NCI-H82 treated with DMSO at 0.1 percent for 48 hours (cell line): ENCODE measurements around the gene RFT1.

ENCODE experiments used
- DNase-seq: peaks from one replicate; lab custom pipeline; 2025; ENCODE audit not compliant: unreplicated experiment; lab: John Stamatoyannopoulos, UW

Gene RFT1

DNA sequence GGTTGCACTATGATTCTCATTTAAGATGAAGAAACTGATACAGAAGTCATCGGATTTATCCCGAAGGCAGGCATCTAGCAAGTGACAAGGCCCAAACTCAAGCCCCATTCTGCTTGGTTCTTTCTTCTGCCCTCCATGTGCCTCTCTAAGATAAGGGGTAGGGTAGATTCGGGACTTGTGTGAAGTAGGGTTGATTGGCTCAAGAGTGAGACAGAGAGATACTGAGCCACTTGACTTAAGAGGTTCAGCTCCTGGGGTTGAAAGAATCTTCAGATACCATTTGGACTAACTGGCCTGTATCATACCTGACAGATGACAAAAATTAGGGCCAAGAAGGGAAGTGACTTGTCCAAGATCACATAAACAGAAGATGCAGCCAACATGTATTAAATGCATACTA, 891 bp downstream of the RFT1 start:
- no peak for DNase-seq

DNA sequence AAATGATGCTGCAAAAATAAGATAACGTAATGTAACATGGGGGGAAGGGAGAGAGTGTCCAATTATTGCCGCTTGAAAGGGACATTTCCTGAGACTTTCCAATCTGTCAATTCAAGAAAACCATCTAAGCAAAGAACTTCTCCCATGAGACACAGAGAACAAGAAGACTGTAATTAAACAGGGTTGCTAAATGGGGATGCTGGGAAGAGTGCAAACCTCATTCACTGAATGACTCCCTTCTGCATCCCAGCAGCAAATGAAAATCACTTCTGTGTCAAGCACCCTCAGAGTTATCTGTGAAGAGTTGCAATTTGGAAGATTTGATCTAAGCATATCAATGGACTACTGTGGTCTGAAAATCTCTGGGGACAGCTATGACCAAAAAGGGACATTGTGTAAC, 3.6 kb downstream of the RFT1 start:
- DNase-seq: no peak

DNA sequence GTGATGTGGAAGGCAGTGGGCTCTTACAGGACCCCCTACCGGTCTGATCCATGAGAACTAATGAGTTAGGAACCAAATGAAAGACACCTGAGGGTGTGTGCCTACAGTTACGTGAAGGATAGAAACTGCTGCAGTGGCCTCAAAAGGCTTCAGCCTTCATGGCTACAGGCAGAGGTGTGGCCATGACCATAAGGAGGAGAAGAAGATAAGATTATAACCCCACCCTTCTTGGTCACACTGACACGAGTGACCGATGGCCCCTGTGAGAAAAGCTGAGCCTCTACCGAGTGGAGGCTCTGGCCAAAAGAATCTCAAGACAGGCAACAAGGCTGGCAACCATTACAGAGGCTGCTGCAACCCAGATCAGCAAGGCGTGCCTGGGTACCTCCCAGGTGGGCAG, 6.3 kb downstream of the RFT1 start:
- no peak for DNase-seq

DNA sequence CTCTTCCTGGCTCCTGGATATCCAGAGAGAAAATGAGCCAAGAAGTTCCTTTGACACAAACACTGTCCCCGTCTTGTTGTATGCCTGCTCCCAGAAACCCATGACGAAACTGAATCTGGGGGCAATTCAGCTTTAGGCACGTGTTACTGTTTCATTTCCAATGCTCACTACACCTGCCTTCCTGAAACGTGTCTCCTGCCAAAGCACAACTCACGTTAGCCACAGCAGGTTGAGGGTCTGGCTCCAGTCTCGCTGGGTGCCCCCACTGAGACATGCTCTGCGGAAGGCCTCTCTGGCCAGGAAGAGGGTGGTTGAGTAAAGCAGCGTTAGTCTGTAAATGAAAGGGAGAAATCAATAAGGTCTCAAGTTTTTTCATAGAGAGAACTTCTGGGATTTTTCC, 6.7 kb downstream of the RFT1 start:
- DNase-seq: no peak

DNA sequence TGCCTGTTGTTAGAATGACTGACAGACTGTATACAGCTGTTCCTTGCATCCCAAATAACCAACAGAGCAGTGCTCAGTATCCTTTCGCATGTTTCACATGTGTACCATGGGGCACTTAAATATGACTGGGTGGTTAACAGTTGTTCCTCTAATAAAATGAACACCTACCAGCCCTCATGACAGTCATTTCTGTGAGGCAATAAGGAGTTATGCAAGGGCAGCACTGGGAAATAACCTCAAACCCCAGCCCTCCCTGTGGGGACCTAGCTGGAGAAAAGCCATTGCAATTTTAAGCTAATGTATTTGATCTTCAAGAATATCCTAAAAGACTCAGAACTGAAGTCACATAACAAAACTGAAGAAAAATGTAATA, 7.3 kb downstream of the RFT1 start:
- no peak for DNase-seq

DNA sequence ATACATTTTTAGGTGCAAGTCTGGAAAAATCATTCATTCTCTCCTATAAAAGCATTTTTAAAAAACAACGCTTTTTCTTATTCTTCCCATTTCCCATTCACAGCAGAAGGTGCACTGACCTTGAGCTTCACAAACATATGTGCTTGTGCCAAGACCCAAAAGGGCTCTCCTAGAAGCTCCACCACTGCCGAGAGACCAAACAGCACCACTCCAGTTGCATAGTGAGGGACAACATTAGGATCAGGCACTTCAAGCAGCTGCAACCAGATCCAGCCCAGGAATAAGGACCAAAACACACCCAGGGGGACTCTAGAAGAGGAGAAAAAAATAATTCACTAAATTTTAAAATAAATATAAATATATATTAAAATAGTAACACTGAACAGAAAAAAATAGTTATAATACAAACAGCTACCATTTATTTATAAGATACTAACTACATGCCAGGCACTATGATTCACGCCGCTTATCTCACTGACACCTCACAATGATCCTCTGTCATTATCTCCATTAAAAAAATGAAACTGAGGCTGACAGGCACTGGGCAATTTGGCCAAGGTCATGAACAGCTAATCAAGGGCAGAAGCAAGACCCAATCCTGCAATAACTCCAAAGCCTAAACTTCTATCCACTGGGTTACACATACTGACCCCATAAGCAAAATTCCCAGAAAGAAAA, 7.8 kb downstream of the RFT1 start:
- no peak for DNase-seq

DNA sequence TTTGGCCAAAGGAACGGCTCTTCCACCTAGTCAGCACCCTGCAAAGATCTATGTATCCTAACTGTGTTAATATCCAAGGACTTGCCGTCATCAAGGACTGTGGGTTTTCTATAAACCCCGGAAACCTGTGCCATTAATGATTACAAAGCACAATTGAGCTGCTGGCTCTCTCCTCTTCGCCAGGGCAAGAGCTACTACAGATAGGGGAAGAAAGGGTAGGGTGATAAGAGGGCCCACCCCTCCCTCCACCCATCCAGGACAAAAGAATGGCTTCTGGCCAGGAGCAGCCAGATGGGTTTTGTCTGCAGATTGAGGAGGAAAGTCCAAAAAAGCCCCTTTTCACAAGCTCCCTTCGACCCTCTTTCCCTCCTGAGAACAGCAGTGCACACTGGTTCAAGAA, 9.9 kb downstream of the RFT1 start:
- no peak for DNase-seq

DNA sequence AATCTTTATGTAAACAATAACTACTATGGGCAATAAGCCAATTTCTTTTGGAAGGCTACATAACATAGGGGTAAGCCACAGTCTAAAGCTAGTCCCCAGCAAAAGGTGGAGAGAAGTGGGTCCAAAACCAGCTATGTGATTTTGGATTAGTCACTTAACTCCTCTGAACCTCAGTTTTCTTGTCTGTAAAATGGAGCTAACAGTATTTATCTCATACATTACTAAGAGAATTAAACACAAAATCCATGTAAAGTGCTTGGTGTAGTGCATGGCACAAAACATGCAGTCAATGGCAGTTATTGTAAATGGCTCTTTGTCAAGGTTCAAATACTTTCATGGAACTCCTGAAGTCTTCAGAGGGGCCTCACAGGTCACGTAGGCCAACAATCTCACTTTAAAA, 13.3 kb downstream of the RFT1 start:
- no peak for DNase-seq

DNA sequence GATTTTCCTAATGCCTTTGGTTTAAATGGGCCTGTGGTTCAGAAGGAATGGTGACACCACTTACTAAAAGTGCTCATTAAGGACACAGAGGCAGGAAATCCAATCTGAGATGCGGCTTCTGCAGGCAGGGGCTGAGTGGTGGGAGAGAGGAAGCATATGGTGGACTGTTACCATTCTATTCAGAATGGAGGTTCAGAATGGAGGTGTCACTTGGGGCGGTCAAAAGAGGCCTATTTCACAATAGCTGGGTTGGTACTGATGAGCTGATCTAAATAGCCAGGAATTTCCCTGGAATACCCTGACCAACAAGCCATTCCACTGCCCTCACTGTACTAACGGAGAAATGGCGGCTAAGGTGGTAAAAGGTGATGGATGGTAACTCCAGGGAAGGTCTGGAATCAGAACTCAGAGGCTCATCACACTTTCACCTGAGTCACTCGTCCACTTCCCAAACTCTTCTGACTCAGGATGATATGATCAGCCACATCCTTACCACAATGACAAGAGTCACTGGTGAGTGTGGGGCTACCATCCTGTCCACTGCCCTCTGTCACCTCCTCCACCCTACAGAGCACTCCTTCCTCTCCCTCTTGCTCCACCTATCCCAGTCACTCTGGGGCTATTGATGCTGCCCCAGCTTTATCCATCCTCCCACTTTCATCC, 15.7 kb downstream of the RFT1 start:
- no peak for DNase-seq

DNA sequence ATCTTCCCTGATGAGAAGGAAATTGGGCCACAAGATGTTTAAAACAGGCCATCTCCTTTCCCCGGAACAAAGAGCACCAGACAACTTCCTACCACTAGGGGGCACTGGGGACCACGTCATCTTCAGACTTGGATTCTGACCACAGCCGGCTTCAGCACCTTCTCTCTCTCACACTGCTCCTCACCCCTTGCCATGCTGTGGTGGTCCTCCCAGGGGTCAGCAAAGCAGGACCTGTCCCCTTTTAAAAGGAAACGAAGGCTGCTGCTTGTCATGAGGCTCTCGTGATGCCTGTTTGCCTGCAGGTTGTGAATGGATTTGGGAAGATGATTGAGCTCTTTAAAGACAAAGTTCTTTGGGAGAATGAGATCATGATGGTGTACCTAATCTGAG, 16.2 kb downstream of the RFT1 start:
- DNase-seq: peak; percentile 46

DNA sequence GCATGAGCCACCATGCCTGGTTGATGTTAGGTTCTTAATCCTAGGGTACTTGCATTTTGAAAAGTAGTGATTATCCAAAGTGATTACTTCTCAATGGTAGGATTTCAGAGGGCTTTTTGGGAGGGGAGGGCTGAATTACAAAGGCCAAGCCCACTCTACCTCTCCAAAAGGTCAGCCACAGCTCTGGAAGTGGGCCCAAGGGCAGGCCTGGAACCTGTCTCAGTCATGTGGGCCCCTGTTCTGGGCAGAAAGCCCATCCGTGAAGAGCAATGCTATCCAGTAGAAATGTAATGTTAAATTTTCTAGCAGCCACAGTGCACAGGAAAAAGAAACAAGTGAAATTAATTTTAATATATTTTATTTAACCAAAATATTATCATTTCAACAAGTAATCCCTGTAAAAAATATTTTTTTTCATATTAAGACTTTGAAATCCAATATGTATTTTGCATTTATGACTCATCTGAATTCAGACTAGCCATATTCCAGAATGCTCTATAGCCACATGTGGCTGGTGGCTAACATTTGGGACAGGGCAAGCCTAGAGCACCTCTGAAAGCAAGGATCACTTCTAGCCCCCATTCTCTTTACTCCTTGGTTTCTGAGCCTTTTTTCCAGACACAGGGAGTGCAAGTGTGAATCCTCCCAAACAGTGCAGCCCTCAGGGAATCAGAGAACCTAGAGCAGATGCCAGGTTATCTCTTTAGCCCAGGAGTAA, 16.8 kb downstream of the RFT1 start:
- no peak for DNase-seq

DNA sequence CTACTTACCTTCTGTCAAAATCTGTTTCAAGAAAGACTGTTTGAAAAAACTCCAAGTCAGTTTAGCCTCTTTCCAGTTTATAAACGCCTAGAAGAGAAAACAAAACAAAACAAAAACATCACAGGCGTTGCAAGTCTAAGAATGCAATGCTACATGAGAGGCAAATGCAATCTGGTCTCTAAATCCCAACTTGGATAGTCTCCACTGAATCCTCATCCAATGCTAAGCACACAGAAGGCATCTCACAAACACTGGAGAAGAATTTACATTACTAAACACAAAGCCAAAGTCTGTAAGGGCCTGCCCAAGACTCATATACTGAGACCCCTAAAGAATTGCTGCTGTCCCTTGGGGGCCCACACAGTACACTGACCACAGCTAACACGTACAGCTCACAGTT, 18.4 kb downstream of the RFT1 start:
- DNase-seq: no peak

DNA sequence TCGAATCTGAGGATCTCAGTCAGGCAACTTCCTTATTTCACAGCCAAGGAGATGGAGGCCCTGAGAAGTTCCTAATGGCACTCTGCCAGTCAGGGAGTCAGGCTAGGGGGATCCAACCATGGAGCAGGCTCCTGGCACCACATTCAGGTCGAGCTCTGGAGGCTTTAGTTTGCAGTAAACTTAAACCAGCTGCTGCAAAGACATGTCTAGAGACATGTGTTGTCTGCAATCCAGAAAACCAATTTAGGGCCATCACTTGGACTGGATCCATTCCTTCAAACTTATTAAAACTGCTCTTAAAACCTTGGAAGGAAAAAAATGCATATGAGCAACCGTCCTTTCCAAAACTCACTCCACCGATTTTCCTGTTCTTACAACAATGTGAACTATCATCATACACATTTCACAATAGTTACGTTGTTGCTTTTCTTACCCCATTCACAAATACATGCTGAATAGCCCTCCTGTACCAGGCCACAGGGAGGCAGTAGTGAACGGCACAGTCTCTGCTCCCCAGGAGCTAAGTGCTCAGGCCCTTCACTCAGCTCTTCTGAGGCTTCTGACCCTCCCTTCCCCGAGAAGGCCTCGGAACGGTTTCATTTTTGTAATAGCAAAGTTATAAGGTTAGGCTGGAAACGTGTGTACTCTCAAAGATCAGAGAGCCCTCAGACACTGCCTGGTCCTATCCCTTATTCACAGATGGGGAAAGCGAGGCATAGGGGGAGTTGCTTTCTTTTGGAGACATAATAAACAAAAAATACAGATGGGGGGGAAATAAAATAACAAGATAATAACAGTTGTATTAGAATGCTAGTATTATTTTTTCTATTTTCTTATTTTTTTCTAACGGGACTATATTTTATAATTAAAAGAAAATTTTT, 20.1 kb downstream of the RFT1 start:
- no peak for DNase-seq

DNA sequence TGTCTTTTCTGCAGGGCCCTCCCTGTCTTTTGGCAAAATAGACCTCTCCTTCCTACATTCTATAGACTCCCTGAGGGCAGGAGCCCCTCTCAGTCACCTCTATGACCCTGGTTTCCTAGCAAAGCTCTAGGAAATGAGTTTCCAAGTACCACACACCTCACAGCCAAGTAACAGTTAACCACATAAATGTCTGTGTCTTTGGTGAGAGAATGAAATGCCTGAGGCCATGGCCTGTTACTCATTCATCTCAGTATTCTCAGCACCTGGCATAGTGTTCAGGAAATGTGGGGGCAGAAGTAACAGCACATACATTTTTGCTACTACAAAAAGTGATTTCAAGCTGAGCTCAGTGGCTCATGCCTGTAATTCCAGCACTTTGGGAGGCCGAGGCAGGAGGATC, 21.0 kb downstream of the RFT1 start:
- no peak for DNase-seq

DNA sequence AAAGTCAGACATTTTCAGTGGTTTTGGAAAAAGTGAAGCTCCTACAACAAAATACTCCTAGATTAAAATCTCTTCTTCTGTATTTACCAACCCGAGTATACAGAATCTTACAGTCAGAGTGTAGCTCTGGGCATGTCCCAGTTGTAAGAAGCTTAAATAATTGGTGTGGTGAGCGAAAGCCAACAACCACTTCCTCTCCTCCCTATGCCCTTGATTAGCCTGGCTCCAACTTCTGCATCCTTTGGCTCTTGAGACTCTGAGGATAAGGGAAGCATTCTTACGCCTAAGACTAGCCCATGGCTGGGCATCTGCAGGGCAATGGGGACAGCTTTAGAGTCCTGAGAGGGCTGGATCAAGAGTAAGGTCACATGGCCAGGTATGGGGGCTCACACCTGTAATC, 25.5 kb downstream of the RFT1 start:
- no peak for DNase-seq

DNA sequence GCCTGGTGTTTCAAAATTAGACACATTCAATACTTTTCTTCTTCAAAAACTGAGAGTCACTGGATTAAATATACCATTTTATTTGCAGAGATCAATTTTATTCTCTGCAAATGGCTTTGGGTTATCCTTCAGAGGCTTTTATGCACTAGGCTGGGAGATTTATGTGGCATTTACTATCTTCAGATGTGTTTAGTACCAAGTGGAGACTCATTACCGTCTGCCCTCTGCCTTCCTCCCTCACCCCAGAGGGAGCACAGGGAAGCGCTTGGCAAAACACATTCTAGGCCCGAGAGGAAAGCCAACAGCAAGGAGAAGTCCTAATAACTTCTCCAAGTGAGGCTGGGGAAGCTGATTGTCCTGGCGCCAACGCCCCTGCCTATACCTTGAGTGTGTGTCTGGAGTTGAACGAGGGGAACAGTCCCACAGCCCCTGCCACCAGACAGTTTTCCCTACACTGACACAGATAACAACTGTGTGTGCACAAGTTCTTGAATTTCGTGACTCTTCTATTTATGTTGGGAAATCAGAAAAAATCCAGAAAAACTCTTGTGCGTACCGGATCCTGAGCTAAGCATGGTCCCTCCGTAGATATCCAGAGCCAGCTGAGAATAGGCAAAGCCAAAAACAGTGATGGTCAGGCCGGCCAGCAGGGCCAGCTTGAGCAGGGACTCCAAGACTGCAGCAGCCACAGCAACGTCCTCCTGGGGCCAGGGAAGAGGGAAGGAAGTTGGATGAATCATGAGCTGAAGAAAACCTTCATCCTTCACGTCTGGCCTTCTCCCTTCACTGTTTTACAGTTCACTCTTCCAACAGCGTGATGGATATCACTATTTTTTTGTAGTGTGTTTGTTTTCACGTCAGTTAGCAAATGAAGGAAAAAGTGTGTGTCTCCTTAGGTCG, 26.6 kb downstream of the RFT1 start:
- no peak for DNase-seq

DNA sequence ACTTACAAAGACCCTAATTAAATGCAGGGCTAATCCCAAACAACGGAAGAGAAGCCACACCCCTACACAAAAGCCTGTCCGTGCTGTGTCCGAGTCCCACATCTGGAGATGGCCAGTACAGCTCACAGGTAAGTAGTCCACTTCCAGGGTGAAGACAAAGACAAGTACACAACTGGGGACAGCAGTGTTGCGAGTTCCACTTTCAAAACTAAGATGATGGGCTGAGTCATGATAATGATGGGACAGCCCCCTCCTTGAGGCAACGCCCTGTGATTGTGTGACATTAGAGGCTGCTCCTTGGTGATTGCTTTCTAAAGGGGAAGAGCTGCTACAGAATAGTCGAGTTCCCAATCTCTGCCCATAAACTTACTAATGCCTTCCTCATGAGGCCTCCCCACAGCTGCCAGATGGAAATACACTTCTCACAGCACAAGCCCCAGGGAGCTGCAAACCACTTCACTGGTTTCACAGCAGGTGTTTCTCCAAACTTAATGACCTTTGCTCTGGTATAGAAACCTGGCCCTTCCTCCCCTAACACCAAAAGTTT, 27.6 kb downstream of the RFT1 start:
- no peak for DNase-seq

DNA sequence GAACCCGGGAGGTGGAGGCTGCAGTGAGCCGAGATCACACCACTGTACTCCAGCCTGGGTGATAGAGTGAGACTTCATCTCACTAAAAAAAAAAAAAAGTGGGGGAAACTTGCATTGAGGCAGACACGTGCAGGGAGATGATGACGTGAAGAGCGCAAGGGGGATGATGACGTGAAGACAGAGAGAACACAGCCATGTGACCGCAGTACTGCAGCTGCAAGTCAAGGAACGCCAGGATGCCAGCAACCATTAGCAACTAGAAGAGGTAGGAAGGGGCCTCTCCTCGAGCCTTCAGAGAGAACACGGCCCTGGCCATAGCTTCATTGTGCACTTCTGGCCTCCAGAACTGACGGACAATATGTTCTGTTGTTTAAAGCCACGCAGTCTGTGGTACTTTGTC, 28.3 kb downstream of the RFT1 start:
- no peak for DNase-seq

DNA sequence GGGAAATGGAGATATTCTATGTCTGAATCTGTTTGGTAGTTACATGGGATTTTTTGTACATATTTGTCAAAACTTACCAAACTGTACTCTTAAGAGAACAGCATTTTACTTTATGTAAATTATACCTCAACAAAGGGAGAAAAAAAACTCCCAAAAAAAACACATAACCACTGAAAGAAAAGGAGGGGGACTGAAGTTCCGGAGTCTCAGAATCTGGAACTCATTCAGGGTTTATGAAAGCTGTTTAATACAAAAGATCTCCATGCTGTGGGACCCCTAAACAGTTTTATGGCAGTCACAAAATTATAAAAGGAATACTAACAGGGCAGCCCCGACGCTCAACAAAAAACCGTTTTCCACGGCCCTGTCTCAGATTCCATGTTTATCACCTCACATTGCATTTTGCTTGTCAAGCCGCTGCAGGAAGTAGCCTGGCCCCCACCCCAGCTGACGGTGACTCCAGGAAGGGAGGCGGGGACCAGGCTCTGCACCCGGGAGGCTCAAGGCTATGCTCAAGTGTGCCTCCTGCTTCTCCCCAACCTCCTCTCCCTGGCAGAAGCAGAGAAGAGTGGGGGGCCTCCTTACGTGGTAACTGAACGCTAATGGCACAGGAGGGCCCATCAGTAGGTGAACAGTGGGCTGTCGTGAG, 29.3 kb downstream of the RFT1 start:
- no peak for DNase-seq

DNA sequence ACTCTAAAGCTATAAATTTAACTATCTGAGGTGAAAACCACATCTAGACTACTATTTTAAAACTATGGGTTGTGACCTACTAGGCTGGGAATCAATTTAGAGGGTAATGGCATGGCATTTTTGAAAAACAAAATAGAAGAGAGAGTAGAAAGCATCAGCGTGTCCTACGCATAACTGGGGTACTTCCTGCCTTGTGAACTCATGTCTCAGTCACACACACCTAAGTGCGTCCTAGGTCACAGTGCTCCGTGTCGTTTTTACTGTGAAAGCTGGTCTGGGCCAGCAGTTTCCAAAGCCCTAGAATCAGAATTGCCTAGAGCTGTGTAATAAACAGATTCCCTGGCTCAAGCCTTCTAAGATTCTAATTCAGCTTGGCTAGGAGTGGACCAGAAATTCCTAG, 32.3 kb downstream of the RFT1 start:
- DNase-seq: no peak
